ENCODE measurements around the gene FOXO6.

Gene FOXO6

GRCh38 chr1:41386196-41386663 lies 25.0 kb downstream of the FOXO6 start:
- DNase-seq: no peak

- DNase-seq: no peak
Measured at GRCh38 chr1:41387667-41388091, 26.4 kb downstream of the FOXO6 start.

DNA sequence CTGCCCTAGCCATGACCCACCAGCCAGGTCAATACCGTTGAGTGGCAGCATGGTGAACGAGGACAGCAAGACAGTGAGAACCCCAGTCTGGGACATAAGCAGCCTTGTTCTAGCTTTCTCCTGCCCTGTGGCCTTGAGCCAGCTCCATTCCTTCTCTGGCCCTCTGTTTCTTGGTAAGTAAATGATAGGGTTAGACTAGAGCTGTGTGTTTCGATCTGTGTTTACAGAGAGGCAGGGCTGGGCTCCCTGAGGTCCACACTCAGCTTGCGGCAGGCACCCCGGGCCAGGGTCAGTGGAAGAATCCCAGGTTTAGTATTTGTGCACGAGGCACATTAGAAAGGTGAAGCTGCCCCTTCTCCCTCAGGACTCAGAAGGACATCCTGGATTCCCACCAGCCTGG lies 27.3 kb downstream of the FOXO6 start:
- no peak for DNase-seq

DNA sequence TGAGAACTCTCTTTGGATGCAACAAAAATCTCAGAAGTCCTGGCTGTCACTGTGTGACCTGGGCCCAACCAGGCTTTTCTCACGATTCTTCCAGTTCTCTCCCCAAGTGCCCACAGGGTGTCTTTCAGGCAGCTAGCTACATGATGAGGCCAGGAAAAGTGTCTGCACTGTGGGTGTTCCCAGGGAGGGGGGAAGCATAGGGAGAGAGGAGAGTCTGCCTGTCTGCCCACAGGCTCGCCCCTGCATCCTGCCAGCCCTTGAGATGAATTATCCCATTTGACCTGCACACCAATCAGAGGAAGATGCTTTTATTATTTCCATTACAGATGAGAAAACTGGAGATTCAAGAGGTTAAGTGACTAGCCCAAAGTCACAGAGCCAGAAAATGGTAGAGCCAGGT lies 27.8 kb downstream of the FOXO6 start:
- no peak for DNase-seq

GRCh38 chr1:41390166-41390565 lies 28.9 kb downstream of the FOXO6 start:
- no peak for DNase-seq

DNA sequence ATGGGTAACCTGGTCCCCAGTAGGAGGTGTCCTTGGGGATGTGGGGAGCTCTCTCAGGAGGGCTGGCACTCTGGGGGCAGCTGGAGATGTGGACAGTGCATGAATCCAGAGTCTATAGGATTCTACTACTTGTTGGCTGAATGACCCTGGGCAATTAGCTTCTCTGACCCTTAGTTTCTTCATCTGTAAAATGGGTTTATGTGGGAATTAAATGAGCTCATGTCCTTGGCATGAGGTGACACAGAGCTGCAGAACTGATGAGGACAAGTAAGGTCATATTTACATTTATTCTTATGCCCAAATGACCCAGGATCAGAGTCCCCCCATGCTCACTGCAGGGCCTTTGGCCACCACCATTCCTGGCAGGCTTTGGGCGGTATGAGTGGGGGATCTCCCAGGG lies 29.3 kb downstream of the FOXO6 start:
- no peak for DNase-seq

DNA sequence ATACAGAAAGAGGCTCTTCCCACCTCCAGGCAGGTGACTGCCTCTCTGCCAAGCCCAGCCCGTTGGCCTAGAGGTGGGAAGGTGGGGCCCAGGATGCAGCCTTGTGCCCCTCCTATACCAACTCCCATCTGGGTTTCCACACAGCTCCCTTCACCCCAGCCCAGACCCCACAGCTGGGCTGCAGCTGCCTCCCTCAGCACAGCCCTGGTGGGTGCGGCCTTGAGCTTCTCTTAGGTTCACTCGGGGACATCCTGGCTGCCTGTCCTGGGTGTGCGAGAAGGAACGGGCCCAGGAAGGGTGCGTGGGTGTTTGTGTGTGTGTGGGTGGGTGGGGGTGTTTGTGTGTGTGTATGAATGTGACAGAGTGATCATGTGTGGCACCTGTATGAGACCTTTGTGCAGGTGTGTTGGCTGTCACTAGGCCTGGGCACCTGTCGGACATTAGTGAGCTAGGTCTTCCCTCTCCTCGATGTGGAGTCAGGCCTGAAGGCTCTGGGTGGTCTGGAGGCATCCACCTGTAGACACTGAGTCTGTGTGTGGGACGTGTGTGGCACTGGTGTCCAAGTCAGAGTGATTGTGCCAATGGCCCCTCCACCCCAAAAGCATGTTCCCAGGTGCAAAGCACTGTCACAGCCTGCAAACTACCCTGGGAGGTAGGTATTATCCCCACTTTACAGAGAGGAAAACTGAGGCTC lies 30.7 kb downstream of the FOXO6 start:
- DNase-seq: no peak

- DNase-seq: no peak
Measured at GRCh38 chr1:41392528-41392924, 31.3 kb downstream of the FOXO6 start.

DNA sequence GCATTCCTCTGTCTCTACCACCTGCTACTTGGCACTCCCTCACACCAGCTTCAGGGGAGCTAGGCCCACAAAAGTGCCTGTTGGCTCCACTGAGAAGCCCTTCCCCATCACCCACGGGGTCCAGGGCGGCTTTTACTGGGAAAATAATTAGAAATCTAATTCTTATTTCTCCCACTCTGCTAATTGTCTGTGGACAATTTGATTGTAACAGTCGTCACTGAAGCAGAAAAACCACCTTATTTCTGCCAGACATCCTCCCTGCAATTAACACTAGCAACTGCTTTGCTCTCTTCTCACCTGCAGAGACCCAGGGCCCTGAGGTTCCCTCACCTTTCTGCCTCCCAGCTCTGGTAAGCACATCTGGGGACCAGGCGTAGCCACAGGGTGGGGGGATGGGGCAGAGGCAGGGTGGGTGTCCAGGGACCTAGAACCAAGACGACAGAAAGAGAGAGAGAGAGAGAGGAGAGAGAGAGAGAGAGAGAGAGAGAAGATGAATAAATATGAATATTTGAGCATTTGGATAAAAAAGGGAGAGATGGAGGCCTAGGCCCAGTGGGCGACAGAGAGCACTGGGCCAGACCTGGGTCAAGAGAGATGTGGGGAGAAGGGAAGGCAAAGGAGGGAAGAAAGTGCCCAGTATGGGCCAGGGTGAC lies 32.6 kb downstream of the FOXO6 start:
- DNase-seq: no peak

DNA sequence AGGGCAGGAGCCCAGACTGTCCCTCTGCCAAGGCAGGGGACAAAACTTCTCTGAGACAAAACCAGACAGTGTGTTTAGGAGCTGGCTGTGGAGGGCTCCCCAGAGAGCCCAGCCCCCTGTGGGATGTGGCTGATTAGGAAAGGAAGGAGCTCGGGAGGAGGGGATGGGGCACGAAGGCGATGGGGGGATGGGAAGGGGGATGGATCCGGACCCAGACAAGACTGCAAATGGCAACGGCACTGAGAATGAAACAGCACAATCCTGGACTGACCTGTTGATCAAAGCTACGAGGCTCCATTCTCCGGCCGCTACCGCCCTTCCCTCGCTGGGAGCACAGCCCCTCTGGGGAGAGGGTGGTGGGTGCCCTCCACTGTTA lies 33.1 kb downstream of the FOXO6 start:
- DNase-seq: no peak

DNA sequence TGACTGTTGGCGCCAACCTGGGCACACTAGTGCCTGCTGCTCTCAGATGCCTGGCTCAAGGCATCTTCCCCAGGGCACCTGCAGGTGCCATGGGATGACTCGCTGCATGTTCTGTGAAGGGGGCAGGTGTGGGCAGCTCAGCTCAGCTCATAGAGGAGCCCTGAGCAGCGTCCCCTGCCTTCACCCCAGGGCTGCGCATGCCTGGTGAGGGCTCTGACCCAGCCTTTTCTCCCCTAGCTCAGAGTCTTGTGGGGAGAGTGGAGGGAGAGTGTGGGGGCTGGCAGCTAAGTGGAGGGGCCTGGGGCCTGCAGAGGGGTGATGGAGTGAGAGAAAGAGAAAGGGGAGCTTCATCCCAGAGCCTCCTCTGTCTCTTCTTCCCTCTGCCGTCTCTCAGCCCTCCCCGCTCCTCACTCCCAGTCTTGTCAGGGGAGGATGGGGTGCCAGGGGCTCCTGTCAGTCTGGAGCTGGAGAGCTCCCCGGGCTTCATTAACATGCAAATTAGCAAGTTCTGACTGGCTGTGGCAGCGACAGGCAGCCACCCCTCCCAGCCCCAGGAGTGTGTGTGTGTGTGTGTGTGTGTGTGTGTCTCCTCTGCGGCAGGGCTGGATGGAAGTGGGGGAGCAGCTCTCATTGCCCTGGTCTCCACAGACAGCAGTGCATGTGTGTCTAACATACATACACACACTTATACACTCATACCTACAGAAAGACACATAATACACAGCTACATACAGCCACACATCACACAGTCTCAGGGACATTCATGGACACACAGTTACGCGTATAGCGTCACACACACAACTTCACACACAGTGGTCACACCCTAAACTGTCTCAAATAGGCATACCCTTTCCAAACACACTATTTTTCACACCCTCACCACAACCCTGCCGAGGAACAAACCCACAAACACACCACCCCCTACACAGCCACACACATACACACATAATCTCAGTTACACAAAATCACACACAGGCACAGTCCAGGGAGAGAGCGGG lies 34.0 kb downstream of the FOXO6 start:
- no peak for DNase-seq

- no peak for DNase-seq
Measured at GRCh38 chr1:41396084-41396483, 34.9 kb downstream of the FOXO6 start.

DNA sequence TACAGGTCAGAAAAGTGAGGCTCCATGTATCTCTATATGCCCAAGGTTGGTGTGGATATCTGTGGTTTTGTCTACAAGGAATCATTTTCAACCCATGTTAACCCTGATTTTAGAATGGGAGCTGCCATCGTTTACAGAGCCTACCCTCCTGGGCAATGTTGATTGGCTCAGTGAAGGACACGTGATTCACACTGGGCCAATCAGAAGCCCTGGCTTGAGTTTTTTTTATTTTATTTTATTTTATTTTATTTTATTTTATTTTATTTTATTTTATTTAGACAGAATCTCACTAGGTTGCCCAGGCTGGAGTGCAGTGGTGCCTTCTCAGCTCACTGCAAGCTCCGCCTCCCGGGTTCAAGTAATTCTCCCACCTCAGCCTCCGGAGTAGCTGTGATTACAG lies 35.8 kb downstream of the FOXO6 start:
- DNase-seq: no peak

DNA sequence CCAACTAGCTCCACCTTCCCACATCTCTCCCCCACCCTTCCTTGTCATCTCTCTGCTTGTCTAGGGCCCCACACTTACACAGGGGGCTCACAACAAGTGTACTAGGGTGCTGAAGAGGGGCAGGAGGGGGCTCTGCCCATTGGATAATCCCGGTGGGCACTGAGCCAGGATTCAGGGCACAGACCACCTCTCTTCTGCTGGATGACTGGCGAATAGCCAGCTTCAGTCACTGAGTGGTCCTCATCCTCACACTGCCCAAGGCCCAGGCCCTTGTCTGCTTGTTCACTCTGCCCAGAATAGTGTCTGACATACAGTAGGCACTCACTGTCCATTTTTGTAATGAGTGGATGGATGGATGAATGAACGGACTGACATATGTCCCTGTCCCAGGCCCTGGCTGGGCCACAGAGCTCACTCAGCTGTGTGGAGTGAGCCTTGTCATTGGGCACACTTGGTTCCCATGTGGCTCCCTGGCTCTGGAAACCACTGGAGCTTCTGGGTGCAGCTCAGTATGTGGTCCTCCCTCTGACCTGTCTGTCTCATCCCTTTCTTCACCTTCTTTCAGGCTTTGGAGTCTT lies 36.6 kb downstream of the FOXO6 start:
- no peak for DNase-seq

DNA sequence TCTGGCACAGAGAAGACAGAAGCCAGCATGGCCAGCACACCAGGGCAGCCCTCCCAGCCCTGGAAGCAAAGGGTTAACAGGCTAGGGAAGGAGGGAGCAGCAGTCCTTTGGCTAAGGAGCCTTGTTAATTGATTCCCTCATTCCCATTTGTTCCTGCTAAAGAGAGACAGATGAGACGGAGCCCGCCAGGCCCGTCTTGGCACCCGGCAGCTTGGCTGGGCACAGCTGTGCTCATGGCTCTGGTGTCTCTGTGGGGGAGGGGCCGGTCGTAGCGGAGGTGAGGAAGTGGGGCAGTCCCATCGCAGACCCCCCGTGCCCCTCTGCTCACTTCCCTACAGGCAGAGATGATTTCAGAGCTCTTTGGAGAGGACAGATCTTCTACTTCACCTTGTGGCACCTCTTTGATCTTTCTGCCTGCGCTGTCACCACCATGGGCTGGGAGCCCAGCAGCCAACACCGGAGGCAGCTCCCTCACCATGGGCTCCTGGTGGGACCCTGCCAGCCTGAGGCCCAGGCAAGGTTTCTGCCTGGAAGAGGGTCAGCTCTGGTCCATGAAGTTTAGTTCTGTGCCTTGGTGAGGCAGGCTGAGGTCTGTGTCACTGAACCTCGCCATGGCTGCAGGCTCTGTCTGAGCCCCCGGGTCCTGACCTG lies 38.0 kb downstream of the FOXO6 start:
- DNase-seq: no peak

- DNase-seq: no peak
Measured at GRCh38 chr1:41400225-41400624, 39.0 kb downstream of the FOXO6 start.

GRCh38 chr1:41401899-41402298 lies 40.7 kb downstream of the FOXO6 start:
- no peak for DNase-seq

DNA sequence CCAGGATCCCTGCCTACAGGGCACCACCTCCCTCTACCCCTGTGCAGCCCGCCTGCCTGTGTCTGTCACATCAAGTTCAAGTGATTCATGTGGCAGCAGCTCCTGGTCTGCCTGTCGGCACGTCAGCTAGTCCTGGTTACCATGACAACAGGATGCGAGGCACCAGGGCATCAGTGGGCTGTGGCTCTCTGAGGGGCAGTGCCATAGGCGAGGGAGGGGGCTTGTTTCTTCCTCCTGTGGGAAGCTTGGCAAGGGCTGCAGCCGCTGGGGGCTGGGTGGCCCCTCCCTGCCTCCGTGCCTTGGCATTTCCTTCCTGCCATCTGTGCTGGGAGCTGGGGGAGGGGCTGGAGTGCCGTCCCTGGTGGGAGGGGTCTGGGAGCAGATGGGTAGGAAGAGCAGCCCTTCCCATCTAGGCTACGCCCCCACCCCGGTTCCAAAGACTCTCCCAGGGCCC lies 43.1 kb downstream of the FOXO6 start:
- peak; percentile 7 for DNase-seq

GRCh38 chr1:41407664-41408252 lies 46.5 kb downstream of the FOXO6 start:
- DNase-seq: no peak

GRCh38 chr1:41408691-41409090 lies 47.5 kb downstream of the FOXO6 start:
- DNase-seq: no peak

GRCh38 chr1:41409825-41410224 lies 48.6 kb downstream of the FOXO6 start:
- no peak for DNase-seq

- no peak for DNase-seq
Measured at GRCh38 chr1:41410462-41410861, 49.2 kb downstream of the FOXO6 start.
